NT2/D1 (cell line): ENCODE data around the gene RNF144B.

Experiments used
- SUZ12 ChIP-seq: IDR thresholded peaks from 2 replicates; pipeline ENCODE4 v1.6.1; 2011; ENCODE audit not compliant: insufficient read length, insufficient read depth; ENCODE audit errors: extremely low read depth
- YY1 ChIP-seq: IDR thresholded peaks from 2 replicates; pipeline ENCODE4 v1.6.1; 2011; ENCODE audit not compliant: insufficient read length, insufficient read depth

GRCh38 chr6:18353251-18353650 is 33.9 kb upstream of the RNF144B start:
- TF ChIP-seq SUZ12 (no peak), YY1 (no peak)
